ENCODE measurements around the gene OGDH.

- TF ChIP-seq CTCF (conservative IDR thresholded peaks at IDR 0.05; ENCODE audit: low read depth in 2 of 2) (no peak), POLR2AphosphoS5 (IDR thresholded peaks at IDR 0.05; ENCODE audit: low read depth) (no peak), EZH2 (IDR thresholded peaks at IDR 0.05; ENCODE audit: low read depth, unreplicated experiment) (no peak), REST (IDR thresholded peaks at IDR 0.05; ENCODE audit: unreplicated experiment) (no peak), CREB1 (CRISPR knock-in tag; IDR thresholded peaks at IDR 0.05; ENCODE audit: low read depth) (no peak)
Measured at GRCh38 chr7:44621034-44621749, 14.8 kb downstream of the OGDH start.

Data from GM23338 (cell line).